Stimulated activated CD8-positive, alpha-beta memory T cell treated with anti-CD3 and anti-CD28 coated beads, Interleukin-15, amount 100 ng/mL, for 24 hours (primary cell): ENCODE results near the gene LAPTM4A.
A peak's percentile ranks its signal among the peaks of the same experiment; 100 is the strongest.

Source experiments
- DNase-seq: peaks from one replicate; pipeline ENCODE4 v3.0.0-alpha.2; 2020; ENCODE audit warnings: low read depth

The LAPTM4A gene

GRCh38 chr2:20019747-20020146 is 31.7 kb downstream of the LAPTM4A start:
- DNase-seq: no peak

DNA sequence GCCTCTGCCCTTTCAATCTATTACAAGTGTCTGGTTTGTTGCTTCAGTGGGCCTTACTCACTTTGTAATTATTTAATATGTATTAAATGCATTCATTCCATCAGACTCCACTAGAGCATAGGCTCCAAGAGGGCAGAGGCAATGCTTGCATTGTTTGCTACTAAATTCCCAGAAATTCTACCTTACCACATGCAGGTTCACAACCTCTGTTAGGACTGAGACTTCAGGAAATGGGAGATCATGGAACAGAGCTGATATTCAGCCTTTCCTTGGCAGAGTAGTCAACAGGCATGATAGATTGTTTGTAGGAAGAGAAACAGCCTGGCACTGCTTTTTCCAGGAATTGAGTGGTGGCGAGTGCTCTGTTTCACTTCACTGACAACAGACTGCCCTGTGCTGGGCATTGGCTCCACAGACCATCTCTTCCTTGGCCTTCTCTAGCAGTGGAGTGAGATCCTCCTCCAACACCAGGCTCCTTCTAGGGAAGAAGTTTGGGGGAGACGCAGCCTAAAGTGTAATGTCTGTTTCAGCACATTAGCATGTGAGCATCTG is 32.8 kb downstream of the LAPTM4A start:
- no peak for DNase-seq

DNA sequence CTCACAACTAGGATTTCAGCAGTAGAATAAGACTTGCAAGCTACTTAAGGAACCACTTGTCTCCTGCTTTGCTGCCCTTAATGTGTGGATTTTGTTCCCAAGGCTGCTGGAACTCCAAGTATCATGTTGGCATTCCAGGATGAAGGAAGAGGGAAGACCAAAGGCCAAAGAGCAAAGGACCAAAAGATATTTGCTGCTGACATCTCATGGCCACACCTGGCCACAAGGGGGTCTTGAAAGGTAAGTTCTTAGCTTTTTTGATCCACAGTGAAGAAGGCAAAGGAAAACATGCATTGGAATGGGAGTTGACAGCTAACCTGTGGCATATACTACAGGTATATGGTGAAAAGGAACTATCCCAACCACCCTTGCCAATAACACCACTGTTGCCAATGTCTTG is 35.1 kb downstream of the LAPTM4A start:
- DNase-seq: no peak

DNA sequence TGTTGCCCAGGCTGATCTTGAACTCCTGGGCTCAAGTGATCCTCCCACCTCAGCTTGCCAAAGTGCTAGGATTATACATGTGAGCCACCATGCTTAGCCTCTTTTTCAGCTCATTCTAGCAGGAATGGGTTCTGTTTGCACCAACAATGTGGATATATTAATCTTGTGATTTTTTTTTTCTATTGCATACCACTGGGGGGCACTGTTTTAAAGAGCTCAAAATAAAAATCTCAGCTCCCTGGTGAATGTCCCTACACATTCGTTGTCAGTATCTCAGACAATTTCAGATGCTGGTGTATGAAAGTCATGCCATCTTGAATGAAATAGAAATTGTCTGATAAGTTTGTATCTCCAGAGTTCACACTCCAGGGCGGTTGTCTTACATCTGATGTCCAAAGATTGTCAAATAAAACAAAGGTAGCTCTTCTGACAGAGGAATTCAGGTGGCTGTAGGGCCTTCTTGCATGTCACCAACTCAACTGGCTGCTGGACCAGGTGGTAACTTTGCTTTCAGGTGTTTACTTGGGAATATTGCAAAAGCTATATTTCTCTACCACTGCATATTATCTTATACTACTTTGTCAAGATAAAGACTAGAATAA is 35.8 kb downstream of the LAPTM4A start:
- no peak for DNase-seq

DNA sequence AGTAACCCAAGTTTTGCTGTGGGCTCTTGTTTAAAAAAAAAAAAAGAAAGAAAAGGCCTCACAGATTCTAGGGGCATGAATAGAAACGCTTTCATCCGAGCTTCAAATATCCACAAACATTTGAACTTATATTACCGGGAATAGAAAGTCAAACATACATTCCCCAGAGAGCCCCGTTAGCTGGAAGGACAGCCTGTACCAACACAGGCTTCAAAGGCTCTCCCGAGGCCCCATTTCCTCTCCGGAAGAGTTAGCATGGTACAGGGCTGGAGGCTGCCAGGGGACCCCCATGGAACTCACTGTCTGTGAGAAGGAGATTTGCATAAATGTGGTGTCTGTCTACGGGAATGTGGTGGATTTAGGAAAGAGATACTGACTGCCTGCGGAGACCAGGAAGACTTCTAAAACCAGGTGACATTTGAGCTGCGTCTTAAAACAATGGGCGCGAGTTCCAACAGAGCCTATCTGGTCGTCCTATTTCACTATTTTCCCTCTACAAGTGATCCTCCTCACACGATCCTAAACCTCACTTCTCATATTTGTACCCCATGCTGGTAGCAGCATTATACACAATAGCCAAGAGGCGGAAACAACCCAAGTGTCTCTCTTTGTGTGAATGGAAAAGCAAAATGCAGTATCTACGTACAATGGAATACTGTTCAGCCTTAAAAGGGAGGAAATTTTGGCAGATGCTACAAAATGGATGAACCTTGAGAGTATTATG is 38.1 kb downstream of the LAPTM4A start:
- no peak for DNase-seq

DNA sequence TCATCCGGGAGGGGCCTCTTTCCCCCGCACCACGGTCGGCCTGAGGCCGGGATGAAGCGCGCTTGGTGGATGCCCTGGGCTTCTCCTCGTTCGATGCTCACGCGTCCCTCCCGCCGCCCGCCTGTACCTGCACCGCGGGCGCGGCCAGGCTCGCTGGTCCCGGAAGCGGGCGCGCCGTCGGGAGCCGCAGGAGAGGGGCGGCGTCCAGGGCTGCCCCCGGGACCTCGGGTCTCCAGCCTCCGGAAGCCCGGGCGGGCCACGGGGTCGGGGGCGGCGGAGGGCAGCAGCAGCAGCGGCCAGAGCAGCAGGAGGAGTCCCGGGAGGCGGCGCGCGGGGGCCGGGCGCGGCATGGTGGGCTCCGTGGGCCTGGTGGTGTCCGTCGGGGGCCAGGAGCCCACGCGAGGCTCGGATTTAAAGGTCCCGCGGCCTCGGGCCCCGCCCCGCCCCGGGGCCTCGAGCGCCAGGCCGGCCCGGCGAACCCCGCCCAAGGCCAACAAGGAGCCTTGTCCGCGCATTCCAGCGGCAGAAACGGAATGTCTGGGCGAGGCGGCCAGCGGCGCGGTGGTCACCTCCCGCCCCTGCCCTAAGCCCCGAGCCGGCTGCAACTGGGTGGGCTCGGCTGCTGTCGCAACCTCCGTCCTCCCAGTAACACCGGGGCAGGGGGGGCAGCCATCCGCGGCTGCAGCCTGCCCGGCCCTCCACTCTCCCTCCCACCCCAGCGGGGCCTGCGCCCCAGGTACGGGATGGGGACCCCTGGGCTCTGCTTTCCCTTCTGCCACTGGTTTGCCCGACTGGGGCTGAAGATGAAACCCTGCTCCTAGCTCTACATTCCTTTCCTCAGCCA is 38.9 kb downstream of the LAPTM4A start, which contains the start of gene MATN3:
Gene MATN3, minus strand, starts transcription at position 387 of the 844 bp plus-strand sequence. Its CDS starts 37 bp downstream, at position 350.
- no peak for DNase-seq

DNA sequence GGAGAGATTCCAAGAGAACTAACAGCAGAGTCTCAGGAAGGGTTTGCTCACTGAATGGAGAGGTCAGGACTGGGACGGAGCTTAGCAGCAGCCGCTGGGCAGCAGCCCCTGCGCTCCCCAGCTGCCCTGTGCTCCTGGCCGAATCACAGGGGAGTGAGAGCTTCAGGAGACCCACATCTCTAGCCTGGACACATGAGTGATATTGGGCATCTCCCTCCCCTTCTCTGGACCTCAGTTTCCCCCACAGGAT is 39.5 kb downstream of the LAPTM4A start:
- no peak for DNase-seq

DNA sequence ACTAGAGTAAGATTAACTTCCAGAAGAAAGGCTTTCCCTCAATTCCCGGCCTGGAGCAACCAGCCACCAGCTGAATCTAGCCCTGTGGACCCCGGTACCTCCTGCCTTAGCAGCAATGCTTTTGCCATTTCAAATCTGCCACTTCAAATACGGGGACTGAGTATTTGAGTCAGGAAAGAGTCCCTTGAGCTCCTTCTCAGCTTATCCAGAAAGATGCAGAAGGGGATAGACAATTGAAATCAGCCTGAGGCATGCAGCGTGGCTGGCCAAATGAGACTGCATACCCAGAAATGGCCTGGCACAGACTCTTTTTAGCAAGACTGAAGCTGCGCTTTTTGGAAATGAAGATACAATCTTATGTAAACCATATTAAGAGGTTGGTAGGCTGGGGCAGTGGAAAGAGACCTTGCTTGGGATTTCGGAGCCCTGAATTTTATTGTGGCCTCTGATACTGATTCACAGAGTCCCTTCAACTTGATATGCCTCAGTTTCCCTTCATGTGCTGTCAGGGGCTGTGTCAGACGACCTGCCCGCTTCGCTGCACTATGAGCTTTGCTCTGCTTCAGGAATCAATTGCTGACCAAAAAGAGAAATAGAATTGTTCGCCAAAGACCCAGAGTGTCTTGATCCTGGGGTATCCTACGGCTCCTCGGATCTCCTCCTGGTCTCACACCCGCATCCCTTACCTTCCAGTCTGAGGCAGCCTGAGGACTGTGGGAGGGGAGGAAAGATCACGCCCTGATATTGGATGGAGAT is 40.0 kb downstream of the LAPTM4A start:
- DNase-seq: no peak

DNA sequence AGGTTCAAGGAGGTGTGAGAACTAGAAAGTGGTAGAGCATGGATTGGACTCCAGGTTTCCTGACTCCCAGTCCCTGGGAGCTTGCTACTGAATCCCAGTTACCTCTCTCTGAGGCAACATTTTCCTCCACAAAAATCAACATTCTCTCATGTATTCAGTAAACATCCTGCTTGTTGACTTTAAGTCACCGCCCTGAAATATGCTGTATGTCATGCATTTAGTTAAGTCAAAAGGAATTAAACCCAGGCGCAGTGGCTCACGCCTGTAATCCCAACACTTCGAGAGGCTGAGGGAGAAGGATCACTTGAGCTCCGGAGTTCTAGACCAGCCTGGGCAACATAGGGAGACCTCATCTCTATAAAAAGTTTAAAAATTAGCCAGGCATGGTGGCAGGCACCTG is 42.7 kb downstream of the LAPTM4A start:
- no peak for DNase-seq

DNA sequence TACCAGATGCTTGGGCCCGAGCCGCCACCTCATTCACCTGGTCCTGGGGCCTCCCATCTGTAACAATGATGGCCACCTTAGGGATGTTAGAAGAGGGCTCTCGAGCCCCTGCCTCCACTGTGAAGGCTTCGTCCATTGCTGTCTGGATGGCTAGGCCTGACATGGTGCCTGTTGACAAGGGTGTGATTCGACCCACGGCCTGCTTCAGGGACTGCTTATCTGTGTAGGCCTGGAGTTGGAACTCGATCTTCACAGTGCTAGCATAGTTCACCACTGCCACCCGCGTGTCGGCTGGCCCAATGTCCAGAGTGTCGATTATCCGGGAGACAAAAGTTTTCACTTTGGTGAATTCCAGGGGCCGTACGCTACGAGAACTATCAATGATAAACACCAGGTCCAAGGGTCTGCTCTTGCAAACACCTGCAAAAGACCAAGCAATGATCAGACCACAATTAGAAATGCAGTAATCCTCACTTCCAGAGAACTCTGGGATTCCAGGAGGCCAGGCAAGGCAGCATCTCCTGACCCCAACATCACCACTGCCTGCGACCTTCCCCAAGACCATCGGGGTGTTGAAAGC is 45.4 kb downstream of the LAPTM4A start:
- no peak for DNase-seq

DNA sequence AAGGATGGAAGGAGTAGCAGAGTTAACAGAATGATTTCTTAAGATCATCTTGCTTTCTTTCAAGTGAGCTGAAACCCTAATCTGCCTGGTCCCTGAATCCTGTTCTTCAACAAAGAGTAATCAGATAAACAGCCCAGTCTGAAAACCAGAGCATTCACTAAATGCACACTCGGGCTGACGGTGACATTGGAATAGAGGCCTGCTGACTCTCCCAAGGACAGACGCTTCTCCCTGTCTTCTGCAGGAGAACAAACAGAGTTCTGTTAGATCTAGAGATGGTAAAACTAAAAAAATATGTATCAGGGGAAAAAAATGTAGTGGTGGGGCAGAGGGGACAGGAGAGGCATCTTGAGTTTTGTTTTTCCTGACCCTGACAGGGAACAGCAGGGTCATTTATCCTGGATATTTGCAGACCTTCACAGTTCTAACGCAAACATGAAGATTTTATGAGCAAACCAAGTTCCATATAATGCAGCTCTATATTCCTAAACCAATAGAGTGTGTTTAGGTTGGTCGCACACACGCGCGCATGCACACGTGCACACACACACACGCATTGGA is 46.3 kb downstream of the LAPTM4A start:
- no peak for DNase-seq

DNA sequence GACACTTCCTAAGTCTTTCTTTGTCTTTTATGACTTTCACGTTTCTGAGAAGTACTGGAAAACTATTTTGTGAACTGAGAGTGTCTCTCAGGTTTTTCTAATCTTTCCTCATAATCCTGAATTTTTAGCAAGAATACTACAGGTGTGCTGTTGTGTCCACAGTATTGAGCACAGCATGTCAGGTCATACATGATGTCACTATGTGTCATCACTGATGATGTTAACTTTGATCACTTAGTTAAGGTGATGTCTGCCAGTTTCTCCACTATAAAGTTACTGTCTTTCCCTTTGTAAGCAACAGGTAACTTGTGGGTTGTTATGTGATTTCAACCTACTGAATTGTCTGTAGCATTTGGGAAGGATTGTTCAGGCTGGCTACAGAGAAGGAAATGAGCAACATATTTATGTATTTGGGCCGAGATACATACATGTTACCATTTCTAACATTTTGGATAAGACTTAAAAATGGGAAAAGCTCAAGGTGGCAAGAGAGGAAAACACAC is 50.0 kb downstream of the LAPTM4A start:
- DNase-seq: no peak

DNA sequence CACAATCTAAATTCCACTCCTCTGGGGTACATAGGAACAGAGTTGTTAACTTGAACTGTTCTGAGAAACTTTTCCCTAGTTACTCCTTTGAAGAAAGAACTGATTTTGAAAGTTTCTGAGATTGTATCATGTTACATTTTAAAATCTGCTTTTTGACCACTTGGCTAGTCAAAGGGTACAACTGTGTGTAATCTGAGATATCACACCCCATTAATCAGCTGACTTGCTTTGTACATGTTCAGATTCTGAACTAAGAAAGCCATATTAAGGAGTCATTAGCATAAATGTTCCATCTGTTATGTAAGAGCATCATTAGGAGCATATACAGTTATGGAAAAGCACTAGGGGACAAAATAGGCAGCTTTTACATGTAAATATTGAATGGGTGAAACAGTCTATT is 57.7 kb downstream of the LAPTM4A start:
- DNase-seq: no peak

- DNase-seq: no peak
Measured at GRCh38 chr2:19991895-19992294, 59.5 kb downstream of the LAPTM4A start.

GRCh38 chr2:19990416-19990728 is 61.1 kb downstream of the LAPTM4A start:
- no peak for DNase-seq

DNA sequence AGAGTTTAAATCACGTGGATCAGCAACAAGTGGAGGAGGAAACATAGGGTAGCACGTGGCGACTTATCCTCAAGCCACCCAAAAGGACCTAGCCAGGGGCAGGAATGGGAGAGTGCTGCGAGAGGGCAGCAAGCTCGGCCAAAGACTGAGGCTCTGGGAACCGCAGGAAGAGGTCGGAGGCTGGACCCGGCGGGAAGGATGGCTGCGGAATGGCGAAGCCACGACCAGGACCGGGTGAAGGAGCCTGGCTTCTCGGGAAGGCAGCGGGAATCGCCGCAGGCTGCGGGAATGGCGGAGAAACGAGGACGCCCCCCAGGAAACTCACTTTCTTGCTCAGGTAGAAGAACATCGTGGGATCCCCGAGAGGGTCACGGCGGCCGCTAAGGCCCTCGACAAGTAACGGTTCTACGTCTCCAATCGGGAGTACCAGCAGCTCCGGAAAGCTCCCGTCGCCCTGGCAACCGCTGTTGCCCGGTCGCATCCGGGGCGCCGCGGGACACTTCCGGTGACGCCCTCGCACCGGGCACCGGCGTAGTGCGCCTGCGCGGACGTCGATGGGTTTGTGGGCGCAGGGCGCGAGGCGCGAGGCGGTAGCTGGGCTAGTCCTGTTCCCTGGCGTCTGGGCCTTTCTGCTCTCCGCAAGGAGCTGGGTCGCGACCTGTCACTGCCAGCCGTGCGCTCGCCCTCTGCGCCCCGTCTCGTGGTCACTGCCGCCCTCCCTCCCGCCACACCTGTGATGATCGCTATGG is 61.6 kb downstream of the LAPTM4A start, which contains the start of gene WDR35:
Gene WDR35, minus strand, starts transcription at position 439 of the 749 bp plus-strand sequence. Its CDS starts 90 bp downstream, at position 349.
- DNase-seq: peak; percentile 95

GRCh38 chr2:19989342-19989666 is 62.1 kb downstream of the LAPTM4A start:
- DNase-seq: no peak

GRCh38 chr2:19988600-19988999 is 62.8 kb downstream of the LAPTM4A start:
- no peak for DNase-seq

GRCh38 chr2:19987936-19988335 is 63.5 kb downstream of the LAPTM4A start:
- no peak for DNase-seq
